ENCODE measurements around the gene PHACTR4. TPM values are rescaled to one million over a fixed set of nuclear protein-coding genes. Genes with fewer than 3 reads are reported as not detected.
"Not testable (repeated sequence)": the region's sequence is repeated elsewhere in the genome, so short reads cannot be mapped to it uniquely, and the experiment has no call there.

Gene PHACTR4
- total RNA-seq, 1 experiment from 2014 or later, result 35.5 TPM

DNA sequence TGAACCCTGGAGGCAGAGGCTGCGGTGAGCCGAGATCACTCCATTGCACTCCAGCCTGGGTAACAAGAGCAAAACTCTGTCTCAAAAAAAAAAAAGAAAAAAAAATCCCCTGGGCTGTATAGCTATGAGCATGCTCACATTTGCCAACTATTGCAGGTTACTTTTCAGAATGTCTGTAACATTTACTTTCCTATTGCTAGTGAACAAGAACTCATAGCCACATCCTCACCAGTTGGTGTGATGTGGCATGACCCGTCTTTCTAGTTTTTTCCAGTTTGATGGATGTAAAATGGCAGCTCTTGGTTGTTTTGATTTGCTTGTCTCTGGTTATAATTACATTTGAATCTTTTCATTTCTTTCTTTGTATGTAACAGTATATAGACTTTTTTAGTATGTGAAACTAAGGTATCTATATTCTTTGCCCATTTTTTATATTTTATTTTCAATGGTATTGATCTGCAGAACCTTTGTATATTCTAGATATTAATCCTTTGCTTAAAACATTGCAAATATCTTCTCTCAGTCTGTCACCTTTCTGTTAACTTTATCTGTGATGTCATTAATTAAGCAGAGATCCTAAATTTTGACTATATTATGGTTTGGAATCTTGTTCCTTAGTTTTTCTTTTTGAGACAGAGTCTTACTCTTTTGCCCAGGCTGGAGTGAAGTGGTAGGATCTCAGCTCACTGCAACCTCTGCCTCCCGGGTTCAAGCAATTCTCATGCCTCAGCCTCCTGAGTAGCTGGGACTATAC, 29.1 kb upstream of the PHACTR4 start:
- Mint-ChIP-seq H3K9me3 (ENCODE audit: unreplicated experiment) (no peaks in the 10 kb centered on the region), H3K27ac (ENCODE audit: unreplicated experiment) (no peak overlapping the region), H3K27me3 (ENCODE audit: insufficient read depth, unreplicated experiment) (no peaks in the 10 kb centered on the region), H3K4me1 (ENCODE audit: low read depth, unreplicated experiment) (no peaks in the 10 kb centered on the region), H3K36me3 (ENCODE audit: insufficient read depth, unreplicated experiment) (no peaks in the 10 kb centered on the region), H3K4me3 (ENCODE audit: unreplicated experiment) (no peak overlapping the region)
- DNase-seq, result no peak
- H3K4me3 ChIP-seq (ENCODE audit: low read depth, low read length), result no peak overlapping the region
- BruUV-seq (replicated peaks), result no TSS peak
- TF ChIP-seq, protein P1, sequence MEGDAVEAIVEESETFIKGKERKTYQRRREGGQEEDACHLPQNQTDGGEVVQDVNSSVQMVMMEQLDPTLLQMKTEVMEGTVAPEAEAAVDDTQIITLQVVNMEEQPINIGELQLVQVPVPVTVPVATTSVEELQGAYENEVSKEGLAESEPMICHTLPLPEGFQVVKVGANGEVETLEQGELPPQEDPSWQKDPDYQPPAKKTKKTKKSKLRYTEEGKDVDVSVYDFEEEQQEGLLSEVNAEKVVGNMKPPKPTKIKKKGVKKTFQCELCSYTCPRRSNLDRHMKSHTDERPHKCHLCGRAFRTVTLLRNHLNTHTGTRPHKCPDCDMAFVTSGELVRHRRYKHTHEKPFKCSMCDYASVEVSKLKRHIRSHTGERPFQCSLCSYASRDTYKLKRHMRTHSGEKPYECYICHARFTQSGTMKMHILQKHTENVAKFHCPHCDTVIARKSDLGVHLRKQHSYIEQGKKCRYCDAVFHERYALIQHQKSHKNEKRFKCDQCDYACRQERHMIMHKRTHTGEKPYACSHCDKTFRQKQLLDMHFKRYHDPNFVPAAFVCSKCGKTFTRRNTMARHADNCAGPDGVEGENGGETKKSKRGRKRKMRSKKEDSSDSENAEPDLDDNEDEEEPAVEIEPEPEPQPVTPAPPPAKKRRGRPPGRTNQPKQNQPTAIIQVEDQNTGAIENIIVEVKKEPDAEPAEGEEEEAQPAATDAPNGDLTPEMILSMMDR (IDR thresholded peaks at IDR 0.05; ENCODE audit: insufficient read depth in 1 of 2, low read depth in 1 of 2, low read length in 1 of 2, severe bottlenecking in 1 of 2, unreplicated experiment in 1 of 2), result no peak
- POLR2A ChIA-PET, result no interaction called here
- H3K9me3 ChIP-seq, result no peaks in the 10 kb centered on the region
- CTCF ChIA-PET, result no interaction called here
- intact Hi-C loops (cut with micrococcal nuclease; ENCODE audit: unreplicated experiment), result no loop called here
- H3K4me1 ChIP-seq, result no peaks in the 10 kb centered on the region
- no peaks in the 10 kb centered on the region for H3K36me3 ChIP-seq (ENCODE audit: control insufficient read depth, insufficient read depth, low read length)
- H3K27me3 ChIP-seq (replicated peaks; ENCODE audit: control insufficient read depth, insufficient read depth, low read length), result no peaks in the 10 kb centered on the region

DNA sequence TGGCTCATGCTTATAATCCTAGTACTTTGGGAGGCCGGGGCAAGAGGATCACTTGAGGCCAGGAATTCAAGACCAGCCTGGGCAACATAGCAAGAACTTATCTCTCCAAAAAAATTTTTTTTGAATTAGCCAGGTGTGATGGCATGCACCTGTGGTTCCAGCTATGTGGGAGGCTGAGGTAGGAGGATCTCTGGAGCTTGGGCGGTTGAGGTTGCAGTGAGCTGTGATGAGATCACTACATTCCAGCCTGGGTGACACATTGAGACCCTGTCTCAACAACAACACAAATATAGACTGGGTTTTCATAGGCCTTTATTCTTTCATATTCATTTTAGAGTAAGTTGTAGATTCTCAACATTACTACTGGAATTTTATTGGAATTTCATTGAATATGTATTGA, 27.9 kb upstream of the PHACTR4 start:
- no peak for DNase-seq
- Mint-ChIP-seq H3K4me1 (ENCODE audit: low read depth, unreplicated experiment) (no peaks in the 10 kb centered on the region), H3K36me3 (ENCODE audit: insufficient read depth, unreplicated experiment) (no peaks in the 10 kb centered on the region), H3K4me3 (ENCODE audit: unreplicated experiment) (no peak overlapping the region), H3K9me3 (ENCODE audit: unreplicated experiment) (no peaks in the 10 kb centered on the region), H3K27ac (ENCODE audit: unreplicated experiment) (no peak overlapping the region), H3K27me3 (ENCODE audit: insufficient read depth, unreplicated experiment) (no peaks in the 10 kb centered on the region)
- POLR2A ChIA-PET, result no interaction called here
- H3K36me3 ChIP-seq (ENCODE audit: control insufficient read depth, insufficient read depth, low read length), result no peaks in the 10 kb centered on the region
- intact Hi-C loops (cut with micrococcal nuclease; ENCODE audit: unreplicated experiment), result no loop called here
- no peak overlapping the region for H3K4me3 ChIP-seq (ENCODE audit: low read depth, low read length)
- TF ChIP-seq, protein P1 (IDR thresholded peaks at IDR 0.05; ENCODE audit: insufficient read depth in 1 of 2, low read depth in 1 of 2, low read length in 1 of 2, severe bottlenecking in 1 of 2, unreplicated experiment in 1 of 2), result no peak
- H3K4me1 ChIP-seq, result no peaks in the 10 kb centered on the region
- no TSS peak for BruUV-seq (replicated peaks)
- CTCF ChIA-PET, result no interaction called here
- H3K9me3 ChIP-seq, result no peaks in the 10 kb centered on the region
- no peaks in the 10 kb centered on the region for H3K27me3 ChIP-seq (replicated peaks; ENCODE audit: control insufficient read depth, insufficient read depth, low read length)

DNA sequence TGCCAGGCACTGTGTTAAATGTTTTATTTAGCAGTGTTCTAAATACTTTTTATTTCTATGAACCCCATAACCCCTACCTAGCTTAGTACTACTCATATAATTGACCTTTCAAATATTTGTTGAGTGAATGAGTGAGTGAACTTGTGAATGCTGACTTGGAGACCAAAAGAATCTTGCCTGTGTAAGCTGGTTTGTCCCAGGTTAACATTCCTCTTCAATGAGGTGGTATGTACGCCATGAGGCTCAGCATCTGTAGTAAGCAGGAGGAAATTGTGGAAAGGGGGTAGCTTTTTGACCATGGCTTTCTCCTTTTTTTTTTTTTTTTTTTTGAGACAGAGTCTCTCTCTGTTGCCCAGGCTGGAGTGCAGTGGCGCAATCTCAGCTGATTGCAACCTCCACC, 26.1 kb upstream of the PHACTR4 start:
- Mint-ChIP-seq H3K27me3 (ENCODE audit: insufficient read depth, unreplicated experiment) (no peaks in the 10 kb centered on the region), H3K9me3 (ENCODE audit: unreplicated experiment) (no peaks in the 10 kb centered on the region), H3K4me1 (ENCODE audit: low read depth, unreplicated experiment) (no peaks in the 10 kb centered on the region), H3K27ac (ENCODE audit: unreplicated experiment) (no peak overlapping the region), H3K36me3 (ENCODE audit: insufficient read depth, unreplicated experiment) (no peaks in the 10 kb centered on the region), H3K4me3 (ENCODE audit: unreplicated experiment) (no peak overlapping the region)
- ChIA-PET CTCF (interaction anchor here (0.6 kb wide), 1 partner anchor 986 kb away, joined by 3 read pairs; no protein-coding TSS in a partner anchor), POLR2A (no interaction called here)
- no peaks in the 10 kb centered on the region for H3K36me3 ChIP-seq (ENCODE audit: control insufficient read depth, insufficient read depth, low read length)
- H3K9me3 ChIP-seq, result no peaks in the 10 kb centered on the region
- no peaks in the 10 kb centered on the region for H3K4me1 ChIP-seq
- intact Hi-C loops (cut with micrococcal nuclease; ENCODE audit: unreplicated experiment), result no loop called here
- H3K27me3 ChIP-seq (replicated peaks; ENCODE audit: control insufficient read depth, insufficient read depth, low read length), result no peaks in the 10 kb centered on the region
- TF ChIP-seq, protein P1 (IDR thresholded peaks at IDR 0.05; ENCODE audit: insufficient read depth in 1 of 2, low read depth in 1 of 2, low read length in 1 of 2, severe bottlenecking in 1 of 2, unreplicated experiment in 1 of 2), result no peak
- DNase-seq, result no peak
- H3K4me3 ChIP-seq (ENCODE audit: low read depth, low read length), result no peak overlapping the region
- no TSS peak for BruUV-seq (replicated peaks)

DNA sequence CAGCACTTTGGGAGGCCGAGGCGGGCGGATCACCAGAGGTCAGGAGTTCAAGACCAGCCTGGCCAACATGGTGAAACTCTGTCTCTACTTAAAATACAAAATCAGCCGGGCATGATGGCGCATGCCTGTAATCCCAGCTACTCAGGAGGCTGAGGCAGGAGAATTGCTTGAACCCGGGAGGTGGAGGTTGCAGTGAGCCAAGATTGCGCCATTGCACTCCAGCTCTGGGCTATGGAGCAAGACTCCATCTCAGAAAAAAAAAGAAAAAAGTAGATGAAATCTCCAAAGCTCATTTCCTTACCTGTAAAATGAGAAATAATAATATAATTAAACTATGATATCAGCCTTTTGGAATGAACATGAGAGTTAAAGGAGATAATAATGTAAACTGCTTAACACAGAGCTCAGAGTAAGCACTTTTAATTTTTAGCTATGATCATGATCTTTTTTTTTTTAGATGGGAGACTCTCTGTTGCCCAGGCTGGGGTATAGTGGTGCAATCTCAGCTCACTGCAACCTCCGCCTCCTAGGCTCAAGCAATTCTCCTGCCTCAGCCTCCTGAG, 16.2 kb upstream of the PHACTR4 start:
- H3K9me3 ChIP-seq; H3K36me3 Mint-ChIP-seq (ENCODE audit: insufficient read depth, unreplicated experiment); POLR2A ChIA-PET; BruUV-seq (replicated peaks); H3K4me1 Mint-ChIP-seq (ENCODE audit: low read depth, unreplicated experiment); H3K27ac Mint-ChIP-seq (ENCODE audit: unreplicated experiment); DNase-seq; H3K4me1 ChIP-seq; intact Hi-C loops (cut with micrococcal nuclease; ENCODE audit: unreplicated experiment); H3K27me3 Mint-ChIP-seq (ENCODE audit: insufficient read depth, unreplicated experiment); H3K27me3 ChIP-seq (replicated peaks; ENCODE audit: control insufficient read depth, insufficient read depth, low read length); H3K4me3 ChIP-seq (ENCODE audit: low read depth, low read length); H3K4me3 Mint-ChIP-seq (ENCODE audit: unreplicated experiment); H3K36me3 ChIP-seq (ENCODE audit: control insufficient read depth, insufficient read depth, low read length); H3K9me3 Mint-ChIP-seq (ENCODE audit: unreplicated experiment): not testable (repeated sequence)
- CTCF ChIA-PET, result interaction anchor here (1.4 kb wide), 1 partner anchor 105 kb away, joined by 4 read pairs; no protein-coding TSS in a partner anchor

Measured in Caco-2 (cell line).